Central memory CD4-positive, alpha-beta T cell (primary cell): ENCODE data around the gene HOPX.
"Not testable (repeated sequence)": the region's sequence is repeated elsewhere in the genome, so short reads cannot be mapped to it uniquely, and the experiment has no call there.

ENCODE experiments used
- DNase-seq: peaks from one replicate; pipeline ENCODE4 v3.0.0; 2022

The HOPX gene

DNA sequence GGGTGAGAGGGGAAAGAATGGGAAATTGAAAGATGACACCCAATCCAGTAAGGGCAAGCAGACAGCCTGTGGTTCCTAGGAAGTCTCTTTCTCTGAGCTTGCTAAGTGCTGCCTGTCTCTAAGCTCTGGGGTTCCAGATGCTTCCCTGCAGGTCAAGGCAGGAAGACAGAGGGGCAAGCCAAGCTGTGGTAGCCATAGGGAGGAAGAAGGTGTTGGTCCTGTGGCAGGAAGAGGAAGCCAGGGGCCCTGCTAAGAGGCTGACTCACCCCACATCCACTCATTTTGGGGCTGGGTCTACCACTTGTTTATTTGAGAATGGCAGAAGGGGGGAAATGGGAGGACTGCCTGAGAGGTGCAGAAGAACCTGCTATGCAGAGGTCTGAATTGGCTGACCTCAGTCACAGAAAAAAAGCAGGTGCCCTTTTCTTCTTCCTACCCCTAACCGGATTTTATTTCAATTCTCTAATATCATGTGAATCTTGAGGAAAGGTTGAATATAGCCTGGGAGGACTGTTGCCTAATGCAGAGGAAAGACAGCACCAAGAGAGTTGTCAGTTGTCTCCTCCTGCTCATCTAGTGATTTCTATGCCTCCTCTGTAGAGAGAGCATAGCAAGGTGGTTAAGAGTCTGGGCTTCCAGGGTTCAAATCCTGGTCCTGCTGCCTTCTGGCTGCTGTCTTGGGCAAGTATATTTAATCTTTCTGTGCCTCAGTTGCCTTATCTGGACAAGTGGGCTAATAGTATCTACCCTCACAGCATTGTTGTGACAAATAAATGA lies 27.4 kb downstream of the HOPX start:
- DNase-seq = peak; percentile 3

DNA sequence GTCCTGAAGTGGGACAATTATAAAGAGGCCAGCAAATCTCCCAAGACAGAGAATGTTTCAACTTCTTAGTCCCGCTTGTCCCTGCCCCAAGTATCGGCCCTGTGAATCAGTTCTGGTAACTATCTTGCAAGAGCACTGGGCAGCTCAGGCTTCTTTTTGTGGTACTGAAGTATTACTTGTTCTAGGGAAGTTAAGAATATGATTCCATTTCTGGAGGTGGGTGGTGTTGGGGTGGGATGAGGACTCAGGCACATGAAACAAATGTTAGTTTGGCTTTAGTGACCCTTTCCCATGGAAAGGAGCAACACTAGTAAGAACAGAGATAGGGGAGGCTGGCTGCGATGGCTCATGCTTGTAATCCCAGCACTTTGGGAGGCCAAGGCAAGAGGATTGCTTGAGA lies 28.9 kb downstream of the HOPX start:
- DNase-seq = no peak

DNA sequence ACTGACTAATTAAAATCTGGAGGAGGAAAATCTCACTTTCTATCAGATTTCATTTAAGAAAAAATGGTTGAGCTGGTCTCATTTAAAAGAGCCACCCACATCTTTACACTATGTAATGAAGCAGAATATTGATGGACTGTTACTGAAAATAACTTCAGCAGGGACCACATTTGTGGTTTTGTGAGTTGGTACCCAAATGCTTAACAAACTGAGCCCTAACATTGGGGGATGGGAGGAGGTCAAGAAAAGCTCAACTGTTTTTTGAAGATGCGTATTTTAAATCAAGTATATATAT lies 30.1 kb downstream of the HOPX start:
- no peak for DNase-seq

DNA sequence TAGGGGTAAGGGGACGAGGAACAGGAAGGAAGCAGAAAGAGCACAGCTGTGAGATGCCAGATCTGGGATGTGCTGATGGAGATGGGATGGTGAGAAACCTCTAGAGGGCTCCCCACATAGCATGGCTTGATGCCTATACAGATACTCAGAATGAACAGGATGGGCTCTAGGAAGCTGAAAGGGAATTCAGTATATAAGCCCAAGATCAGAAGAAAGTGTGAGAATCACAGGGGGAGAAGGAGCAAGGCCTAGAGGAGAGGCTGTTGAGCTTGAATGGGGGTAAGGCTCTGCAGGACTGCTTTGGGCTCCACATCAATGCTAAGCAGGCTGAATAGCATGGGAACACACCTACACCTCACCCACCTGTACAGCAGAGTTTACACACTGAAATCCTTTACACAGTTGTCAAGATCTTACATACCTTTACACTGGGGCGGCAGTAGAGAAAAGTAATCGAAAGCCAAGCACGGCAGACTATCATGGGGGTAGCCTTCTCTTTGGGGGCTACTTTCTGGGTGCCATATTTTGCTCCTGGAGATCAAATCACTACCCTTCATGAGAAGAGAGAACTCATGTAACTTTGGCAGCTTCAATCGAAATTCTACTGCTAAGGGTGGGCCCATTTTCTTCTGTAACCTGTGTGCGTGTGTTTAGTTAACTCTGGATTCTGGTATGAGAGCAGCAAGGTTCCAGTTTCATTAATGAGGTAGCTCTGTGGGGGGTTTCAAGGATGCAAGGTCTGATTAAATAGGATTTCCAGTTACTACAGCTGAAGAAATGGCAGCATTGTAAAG lies 30.6 kb downstream of the HOPX start:
- DNase-seq = no peak

DNA sequence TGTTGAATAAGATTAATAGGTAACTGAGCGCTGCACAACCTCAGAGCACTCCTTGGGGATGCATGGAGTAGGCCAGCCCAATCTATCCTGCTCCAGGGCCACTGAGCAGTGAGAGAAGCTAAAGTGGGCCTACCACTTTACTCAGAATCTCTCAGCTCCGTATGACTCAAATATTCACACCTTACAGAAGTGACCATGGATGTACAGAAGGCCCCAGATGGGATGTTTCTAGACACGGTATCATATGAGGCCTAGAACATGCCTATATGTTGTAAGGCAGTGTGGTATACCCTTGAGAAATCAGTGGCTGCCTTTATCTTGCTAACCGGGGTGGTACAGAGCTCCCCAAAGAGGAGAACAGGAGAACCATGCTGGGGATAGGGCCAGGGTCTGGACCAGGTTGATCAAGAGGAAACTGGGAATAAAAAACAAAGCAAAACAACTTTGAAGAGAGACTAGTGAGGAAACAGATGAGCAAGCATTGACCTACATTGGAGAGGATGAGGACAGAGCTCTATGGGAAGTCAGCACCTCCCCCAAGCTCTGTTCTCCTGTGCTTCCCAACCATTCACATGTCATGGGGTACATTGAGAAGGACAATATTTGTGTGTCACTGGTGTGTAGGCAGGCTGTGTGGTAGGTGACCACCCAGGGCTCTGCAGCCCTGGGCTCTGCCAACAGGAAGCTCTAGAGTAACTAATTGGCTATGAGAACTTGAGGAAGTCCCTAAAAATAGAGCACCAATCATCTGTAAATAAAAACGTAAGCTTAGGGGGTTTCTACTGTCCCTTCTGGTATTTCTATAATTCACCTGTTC lies 31.4 kb downstream of the HOPX start:
- DNase-seq = no peak

DNA sequence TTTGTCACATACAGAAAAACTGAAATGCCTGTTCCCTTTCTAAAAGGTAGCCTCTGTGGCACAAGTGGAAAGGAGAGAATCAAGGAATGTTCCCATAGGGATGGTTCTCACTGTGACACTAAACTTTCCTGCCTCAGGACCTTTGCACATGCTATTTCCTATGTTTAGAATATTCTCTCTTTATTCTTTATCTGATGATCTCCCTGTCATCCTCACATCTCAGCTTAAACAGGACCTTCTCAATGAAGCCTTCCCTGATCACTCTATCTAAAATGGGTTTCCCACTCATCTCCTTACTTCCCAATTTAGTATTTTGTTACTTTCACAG lies 32.3 kb downstream of the HOPX start:
- no peak for DNase-seq

DNA sequence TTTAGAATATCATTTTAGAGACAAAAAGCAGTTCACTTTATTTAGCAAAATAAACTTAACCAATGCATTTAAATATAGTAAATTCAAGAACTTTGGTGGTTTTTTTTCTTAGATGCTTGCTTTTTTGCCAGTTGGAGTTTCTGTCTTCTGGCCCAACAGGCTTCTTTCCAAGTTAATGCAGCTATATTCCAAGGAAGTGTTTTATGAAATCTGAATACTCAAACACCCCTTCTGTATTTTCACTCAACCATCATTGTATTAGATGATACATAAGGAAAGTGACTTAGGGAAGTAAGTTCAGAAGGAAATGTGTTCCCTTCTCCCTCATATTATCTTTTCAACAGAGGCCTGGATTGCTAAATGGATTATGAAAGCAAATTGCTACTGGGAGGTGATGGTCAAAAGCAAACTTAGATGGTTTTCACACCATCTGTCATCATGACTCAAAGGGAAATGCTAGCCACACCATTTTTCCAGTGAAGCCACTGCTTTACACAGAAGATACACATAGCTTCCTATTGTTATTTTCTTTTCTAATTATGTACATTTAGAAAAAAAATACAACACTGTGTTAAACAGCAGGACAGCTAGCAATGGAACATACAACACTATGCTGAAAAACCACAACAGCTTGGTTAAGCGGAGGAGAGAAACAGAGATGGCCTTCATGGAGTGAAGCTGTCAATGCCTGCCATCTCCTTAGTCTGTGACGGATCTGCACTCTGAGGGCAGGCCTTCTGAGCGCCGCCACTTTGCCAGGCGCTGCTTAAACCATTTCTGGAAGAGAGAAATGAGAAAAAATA lies 32.9 kb downstream of the HOPX start:
- no peak for DNase-seq

DNA sequence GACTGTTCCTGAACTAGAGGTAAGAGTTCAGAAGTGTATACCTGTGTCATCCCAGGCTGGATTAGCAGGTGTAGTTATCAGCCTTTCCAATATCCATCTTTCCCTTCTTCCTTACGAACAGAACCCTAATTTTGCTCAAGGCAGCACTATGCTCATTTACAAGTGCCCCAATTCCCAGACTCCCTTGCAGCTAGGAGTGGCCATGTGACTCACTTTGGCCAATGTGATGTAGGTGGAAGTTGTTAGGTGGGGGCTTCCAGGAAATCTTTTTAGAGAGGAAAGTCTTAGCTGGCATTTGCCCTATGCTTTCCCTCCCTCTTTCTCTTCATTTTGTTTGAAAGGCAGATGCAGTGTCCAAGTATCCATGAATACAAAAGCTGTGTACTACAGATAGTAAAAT lies 34.8 kb downstream of the HOPX start:
- DNase-seq = no peak

DNA sequence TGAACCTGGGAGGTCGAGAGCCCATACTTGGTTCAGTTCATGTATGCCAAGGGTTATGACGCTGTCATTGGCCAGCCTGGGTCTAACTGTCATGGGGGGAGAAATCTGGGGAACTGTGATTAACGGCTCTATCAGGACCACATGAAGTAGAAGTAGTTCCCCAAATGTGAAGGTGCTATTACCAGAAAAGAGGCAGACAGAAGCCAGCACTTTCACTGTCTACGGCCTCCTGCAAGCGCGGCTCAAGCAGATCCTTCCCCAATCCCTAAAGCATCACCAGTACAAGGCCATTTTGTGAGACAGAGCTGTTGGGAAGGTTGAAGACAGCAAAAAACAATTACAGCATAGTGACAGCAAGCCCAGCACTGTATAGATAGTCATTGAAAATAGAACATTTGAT lies 37.5 kb downstream of the HOPX start:
- DNase-seq = no peak

DNA sequence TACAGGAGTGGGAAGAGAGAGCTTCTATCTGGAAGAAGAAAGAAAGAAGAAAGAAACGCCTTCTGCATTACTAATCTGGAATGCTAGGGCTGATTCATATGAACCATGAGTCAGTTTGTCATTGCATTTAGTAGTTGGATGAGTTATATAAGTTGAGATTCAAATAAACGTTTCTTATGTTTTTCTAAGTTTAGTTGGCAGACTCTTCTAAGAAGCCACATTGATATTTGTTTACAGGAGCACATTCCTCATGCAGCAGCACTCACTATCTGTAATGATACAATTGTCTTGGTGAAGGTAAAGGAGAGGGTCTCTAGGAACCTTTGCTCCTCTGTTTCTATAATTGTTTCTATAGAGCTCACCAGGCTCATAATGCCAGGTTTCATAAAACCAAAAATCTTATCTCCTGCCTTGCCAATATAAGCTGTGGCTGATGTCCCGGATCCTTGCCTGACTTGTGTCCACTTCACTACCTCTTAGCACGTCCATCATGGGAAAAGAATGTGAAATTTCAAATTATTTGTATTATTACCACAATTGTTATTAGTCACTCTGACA lies 39.5 kb downstream of the HOPX start:
- no peak for DNase-seq

DNA sequence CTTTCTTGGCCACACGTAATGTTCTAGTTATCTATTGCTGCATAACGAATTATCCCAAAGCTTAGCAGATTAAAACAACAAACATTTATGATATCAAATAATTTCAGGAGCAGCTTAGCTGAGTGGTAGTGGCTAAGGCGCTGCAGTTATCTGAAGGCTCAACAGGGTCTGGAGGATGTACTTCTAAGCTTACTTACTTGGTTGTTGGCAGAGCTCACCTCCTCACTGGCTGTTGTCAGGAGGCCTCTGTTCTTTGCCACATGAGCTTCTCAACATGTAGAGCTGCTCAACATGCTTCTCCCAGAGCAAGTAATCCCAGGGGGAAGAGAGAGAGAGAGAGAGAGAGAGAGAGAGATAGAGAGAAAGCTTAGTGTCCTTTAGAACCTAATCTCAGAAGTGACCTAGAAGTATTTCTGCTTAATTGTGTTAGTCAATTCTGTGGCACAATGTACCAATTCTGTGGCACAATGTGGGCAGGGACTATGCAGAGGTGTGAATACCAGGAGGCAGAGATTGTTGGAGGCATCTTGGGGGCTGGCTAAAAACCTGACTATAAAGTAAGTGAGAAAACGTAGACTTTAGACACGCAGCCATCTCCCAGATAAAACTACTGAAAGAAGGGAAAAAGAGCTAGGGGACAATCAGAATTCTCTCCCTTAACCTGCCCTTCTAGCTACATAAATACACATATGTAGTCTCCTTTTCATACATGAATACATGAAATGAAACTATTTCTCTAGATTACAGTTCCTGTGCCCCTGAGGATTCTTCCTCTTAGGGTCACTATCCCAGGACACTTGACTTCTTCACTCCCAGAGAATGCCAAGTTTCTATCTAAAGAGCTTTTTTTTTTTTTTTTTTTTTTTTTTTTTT lies 40.2 kb downstream of the HOPX start:
- no peak for DNase-seq

DNA sequence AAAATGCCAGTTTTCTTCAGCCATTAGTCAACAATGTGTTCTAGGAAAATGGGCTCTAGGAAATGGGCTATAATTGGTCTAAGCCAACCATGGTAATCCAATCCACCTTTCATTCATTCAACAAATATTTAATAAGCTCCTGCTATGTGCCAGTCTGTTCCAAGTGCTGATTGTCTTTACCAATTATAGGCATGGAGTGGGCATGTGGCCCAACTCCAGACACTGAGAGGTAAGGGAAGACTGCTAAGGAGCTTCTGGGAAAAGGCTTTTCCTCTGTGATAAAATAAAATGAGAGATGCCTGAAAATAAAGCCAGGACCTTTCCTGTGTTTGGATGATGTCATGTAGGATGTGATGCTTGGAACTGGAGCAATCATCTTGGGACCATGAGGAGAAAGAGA lies 43.3 kb downstream of the HOPX start:
- no peak for DNase-seq

DNA sequence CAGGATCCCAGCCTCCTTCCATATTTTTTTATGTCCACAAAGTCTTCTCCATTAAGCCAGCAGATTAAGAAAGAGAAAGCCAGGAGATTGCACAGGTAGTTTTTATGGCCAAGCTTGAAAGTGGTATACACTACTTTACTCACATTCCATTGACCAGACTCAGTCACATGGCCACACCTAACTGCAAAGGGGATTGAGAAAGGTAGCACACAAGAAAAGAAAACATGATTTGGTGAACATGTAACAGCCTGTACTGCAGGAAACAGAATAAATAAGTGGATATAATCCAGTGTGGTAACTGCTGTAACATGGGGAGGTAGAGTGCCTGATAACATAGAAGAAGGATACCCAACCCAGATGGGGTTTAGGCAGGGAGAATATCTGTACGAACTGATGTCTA lies 43.9 kb downstream of the HOPX start:
- no peak for DNase-seq

DNA sequence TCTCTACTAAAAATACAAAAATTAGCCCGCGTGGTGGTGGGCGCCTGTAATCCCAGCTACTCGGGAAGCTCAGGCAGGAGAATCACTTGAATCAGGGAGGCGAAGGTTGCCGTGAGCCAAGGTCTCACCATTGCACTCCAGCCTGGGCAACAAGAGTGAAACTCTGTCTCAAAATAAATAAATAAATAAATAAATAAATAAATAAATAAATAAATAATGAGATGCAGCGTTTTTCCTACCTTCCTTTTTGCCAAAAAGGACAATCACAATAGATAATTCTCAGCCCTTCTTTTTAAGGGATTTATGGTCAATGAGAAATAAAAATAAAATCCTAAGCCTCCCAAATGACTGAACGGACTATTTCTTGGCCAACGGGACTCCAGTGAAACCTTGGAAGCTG lies 46.1 kb downstream of the HOPX start:
- not testable (repeated sequence) for DNase-seq

DNA sequence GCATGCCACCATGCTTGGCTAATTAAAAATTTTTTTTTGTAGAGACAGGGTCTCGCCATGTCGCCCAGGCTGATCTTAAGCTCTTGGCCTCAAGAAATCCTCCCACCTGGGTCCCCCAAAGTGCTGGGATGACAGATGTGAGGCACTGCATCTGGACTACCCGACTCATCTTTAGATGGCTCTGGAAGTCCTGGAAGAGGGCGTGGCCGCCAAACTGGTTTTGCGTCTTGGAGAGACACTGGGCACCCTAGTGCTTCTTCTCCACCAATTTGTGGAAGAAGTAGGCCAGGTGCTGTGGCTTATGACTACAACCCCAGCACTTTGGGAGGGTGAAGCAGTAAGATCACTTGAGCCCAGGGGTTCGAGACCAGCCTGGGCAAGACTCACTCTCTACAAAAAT lies 47.6 kb downstream of the HOPX start:
- no peak for DNase-seq

DNA sequence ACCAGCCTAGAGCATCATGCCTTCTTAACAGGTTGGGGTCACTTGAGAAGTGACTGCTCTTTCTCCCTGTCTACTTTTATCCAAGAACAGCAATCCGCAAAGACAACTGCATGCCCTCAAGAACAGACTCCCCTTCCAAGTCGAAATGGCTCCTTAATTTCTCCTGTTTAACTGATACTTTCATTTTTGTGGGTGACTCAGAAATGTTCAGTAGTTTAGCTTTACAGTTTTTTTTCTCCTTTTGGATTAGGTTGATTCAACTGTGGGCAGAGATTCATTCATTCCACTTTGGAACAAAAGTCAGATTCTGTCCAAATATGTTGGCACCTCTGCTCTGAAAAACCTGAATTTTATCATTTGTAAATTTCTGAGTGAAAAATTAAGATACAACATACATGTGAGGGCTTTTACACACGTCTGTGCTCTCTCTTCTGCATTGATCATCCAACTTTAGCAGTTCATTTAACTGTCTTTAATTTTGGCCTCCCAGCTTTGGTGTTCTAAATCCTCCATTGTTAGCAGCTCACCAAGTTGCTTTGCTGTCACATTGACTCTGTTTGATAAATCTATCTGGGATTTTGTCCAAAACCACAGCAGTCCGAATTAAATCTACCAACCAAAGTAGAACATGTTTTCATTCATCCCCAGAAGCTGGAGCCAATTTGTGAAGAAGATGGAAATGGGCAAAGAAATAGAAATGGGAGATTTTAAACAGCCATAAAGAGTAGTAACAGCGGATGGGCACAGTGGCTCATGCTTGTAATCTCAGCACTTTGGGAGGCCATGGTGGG lies 50.0 kb downstream of the HOPX start:
- DNase-seq = no peak

DNA sequence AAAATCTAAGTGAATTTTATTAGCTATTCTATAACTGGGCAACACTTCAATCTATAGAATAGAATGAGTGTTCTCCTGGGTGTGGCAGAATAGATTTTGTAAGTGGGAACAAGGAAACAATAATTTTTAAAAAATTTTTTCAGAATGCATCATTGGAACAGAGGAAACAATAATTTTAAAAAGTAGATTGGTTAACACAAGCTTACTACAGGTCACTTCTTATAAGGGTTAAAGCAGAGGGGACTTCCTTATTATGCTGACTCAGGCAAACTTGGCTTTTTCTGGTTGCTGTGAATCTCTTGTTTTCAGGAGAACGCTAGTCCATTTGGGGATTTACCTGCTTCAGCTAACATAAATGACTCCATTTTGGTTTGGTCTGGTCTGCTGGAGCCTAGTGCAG lies 52.5 kb downstream of the HOPX start:
- DNase-seq = no peak

DNA sequence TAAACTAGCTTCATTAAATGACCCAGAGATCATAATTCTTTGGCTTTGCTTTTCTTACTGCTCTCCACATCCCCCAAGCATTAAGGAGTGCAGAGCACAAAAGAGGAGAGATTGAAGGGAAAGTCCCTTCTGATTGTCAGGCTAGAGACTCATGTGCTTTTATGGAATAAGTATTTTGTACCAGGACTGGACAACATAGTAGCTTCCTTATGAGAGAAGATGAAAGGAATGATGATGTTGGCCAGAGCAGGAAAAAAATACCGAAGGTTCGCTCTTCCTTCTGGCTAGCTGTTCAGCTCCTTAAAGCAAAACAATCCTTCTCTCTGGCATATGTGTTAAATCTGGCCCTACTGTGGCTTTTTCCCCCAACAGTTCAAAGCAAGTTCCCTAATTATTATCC lies 53.1 kb downstream of the HOPX start:
- DNase-seq = no peak

DNA sequence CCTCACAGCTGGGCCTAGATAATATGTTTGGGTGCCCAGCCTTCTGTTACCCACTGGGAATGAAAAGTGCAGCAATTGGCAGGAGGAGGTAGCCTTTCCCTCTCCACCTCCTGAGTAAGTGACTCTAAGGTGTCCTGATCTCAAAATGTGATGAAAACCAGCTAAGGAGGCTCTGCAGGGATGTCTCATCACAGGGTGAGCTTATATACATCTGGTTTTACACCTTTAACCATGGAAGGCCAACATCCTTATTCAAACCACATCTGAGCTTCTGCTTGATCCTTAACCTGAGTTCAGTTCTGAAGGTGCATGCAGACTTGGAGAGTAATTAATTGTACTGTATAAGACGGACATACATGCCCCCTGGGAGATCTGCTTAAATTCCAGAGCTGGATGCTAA lies 53.7 kb downstream of the HOPX start:
- DNase-seq = no peak

DNA sequence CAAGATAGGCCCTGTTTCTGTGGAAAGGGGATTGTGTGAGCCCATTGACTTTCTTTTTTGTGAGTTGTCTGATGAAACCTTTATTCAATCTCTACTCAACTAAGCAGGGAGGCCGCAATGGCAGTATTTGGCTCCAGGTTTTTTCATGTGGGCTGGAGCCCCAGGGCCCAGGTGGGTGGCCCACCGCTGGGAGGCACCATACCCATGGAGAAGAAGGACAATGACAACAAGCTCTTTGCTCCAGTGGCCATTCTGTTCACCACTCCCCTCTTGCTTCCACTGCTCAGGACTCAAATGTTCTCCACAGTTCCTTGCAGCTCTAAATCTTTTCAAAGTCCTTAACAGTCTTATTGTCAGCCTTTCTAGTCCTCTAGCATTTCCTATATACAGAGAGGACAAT lies 54.1 kb downstream of the HOPX start:
- no peak for DNase-seq

DNA sequence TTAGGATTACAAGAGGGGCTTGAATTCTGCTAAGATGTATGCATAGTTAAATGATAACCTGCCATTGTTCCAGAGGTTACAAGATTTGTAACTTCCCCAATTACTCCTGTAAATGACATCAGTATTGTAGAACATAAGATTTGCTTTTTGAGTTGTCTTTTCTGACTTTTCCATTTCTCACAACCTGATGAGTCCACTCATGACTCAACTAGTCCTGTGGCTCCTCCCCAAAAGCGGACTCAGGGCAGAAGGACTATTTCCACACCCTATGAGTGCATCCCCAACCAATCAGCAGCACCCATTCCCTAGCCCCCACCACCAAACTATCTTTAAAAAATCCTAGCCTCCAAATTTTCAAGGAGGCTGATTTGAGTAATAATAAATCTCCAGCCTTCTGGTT lies 54.7 kb downstream of the HOPX start:
- no peak for DNase-seq
